SK-N-SH (cell line): ENCODE data around the gene ZDHHC24. TPM values are rescaled to one million over a fixed set of nuclear protein-coding genes. Genes with fewer than 3 reads are reported as not detected.

Experiments used
- CTCF ChIA-PET: fragments of 300-600, 350-600 bp; formaldehyde crosslinking; extraction: SDS; loops from one replicate; lab custom pipeline; 2021; lab: Yijun Ruan, JAX
- POLR2A ChIA-PET: fragments of 350-600 bp; sonication (Branson Sonifier 250); formaldehyde crosslinking; extraction: SDS; loops from one replicate; lab custom pipeline; 2020; ENCODE audit warnings: antibody characterized with exemption, inconsistent platforms; lab: Yijun Ruan, JAX
- DNase-seq: peaks from one replicate; pipeline ENCODE4 v3.0.0; 2012
- H2AFZ ChIP-seq: fragments of 200-600 bp; sonication (generic); 2 replicates; pipeline ENCODE4 v1.8.1; 2016; ENCODE audit warnings: antibody characterized with exemption, mild to moderate bottlenecking, low read depth
- H3F3A ChIP-seq: fragments of 200-600 bp; sonication (generic); replicated peaks from 2 replicates; pipeline ENCODE3; 2016; ENCODE audit warnings: antibody characterized with exemption, mild to moderate bottlenecking; ENCODE audit not compliant: insufficient read depth
- H3K27ac ChIP-seq, 2 experiments: fragments of 200-500 bp in 1 of 2; fragments of 200-600 bp in 1 of 2; sonication (Bioruptor generic) in 1 of 2; sonication (generic), shearing (Covaris generic) in 1 of 2; 2 replicates each; pipeline versions ENCODE4 v1.5.1 to v1.6.1; 2014 to 2016; ENCODE audit warnings: low read depth in 2 of 2, inconsistent platforms in 1 of 2, low read length in 1 of 2, mild to moderate bottlenecking in 1 of 2, mixed read lengths in 1 of 2
- H3K27me3 ChIP-seq: fragments of 200-600 bp; sonication (generic), shearing (Covaris generic); 2 replicates; pipeline ENCODE4 v1.6.1; 2016; ENCODE audit warnings: mixed run types; ENCODE audit not compliant: insufficient read depth
- H3K36me3 ChIP-seq, 2 experiments: fragments of 200-500 bp in 1 of 2; fragments of 200-600 bp in 1 of 2; sonication (Bioruptor generic) in 1 of 2; sonication (generic) in 1 of 2; replicated peaks in 1 of 2; 2 replicates each; pipeline versions ENCODE3 to v1.5.1; 2014 to 2016; ENCODE audit warnings: low read length in 1 of 2, mild to moderate bottlenecking in 1 of 2; ENCODE audit not compliant: insufficient read depth in 2 of 2, control insufficient read depth in 1 of 2
- H3K4me1 ChIP-seq, 2 experiments: fragments of 200-500 bp in 1 of 2; fragments of 200-600 bp in 1 of 2; sonication (Bioruptor generic) in 1 of 2; sonication (generic), shearing (Covaris generic) in 1 of 2; 2 replicates each; pipeline versions ENCODE4 v1.5.1 to v1.6.1; 2014 to 2016; ENCODE audit warnings: low read depth in 1 of 2, low read length in 1 of 2, mixed run types in 1 of 2; ENCODE audit not compliant: insufficient read depth in 2 of 2, control insufficient read depth in 1 of 2
- H3K4me2 ChIP-seq: fragments of 200-600 bp; sonication (generic), shearing (Covaris generic); 2 replicates; pipeline ENCODE4 v1.6.1; 2017; ENCODE audit warnings: mixed run types
- H3K4me3 ChIP-seq, 2 experiments: fragments of 200-500 bp in 1 of 2; fragments of 200-600 bp in 1 of 2; sonication (Bioruptor generic) in 1 of 2; sonication (generic), shearing (Covaris generic) in 1 of 2; 2 replicates each; pipeline versions ENCODE4 v1.5.1 to v1.8.1; 2014 to 2016; ENCODE audit warnings: low read depth in 2 of 2, inconsistent platforms in 1 of 2, low read length in 1 of 2, mild to moderate bottlenecking in 1 of 2, mixed read lengths in 1 of 2, moderate library complexity in 1 of 2
- H3K79me2 ChIP-seq: fragments of 200-600 bp; sonication (generic); 2 replicates; pipeline ENCODE4 v1.8.1; 2017; ENCODE audit warnings: mild to moderate bottlenecking; ENCODE audit not compliant: insufficient read depth
- H3K9ac ChIP-seq: fragments of 200-600 bp; sonication (generic); 2 replicates; pipeline ENCODE4 v1.6.1; 2017; ENCODE audit warnings: mixed run types
- H3K9me2 ChIP-seq: fragments of 200-600 bp; sonication (generic); 2 replicates; pipeline ENCODE4 v1.6.1; 2017; ENCODE audit warnings: mixed run types
- H3K9me3 ChIP-seq: fragments of 200-600 bp; sonication (generic); 2 replicates; pipeline ENCODE4 v1.6.1; 2017; ENCODE audit warnings: mixed run types, mild to moderate bottlenecking, moderate library complexity
- H4K20me1 ChIP-seq: fragments of 200-600 bp; sonication (generic); 2 replicates; pipeline ENCODE4 v1.6.1; 2017; ENCODE audit warnings: mild to moderate bottlenecking, mixed run types; ENCODE audit not compliant: insufficient read depth
- CHD2 ChIP-seq: fragments of 150-350 bp; IDR thresholded peaks from 2 replicates; pipeline ENCODE4 v1.6.1; 2018; ENCODE audit warnings: low read length; ENCODE audit not compliant: partially characterized antibody
- CTCF ChIP-seq: fragments of 200-600 bp; sonication (generic); IDR thresholded peaks from 2 replicates; pipeline ENCODE4 v1.6.1; 2017; ENCODE audit warnings: antibody characterized with exemption, mild to moderate bottlenecking, moderate library complexity
- ELF1 ChIP-seq: IDR thresholded peaks from 2 replicates; pipeline ENCODE4 v1.4.0; 2012
- EP300 ChIP-seq, 2 experiments: IDR thresholded peaks; 2 replicates each; pipeline versions ENCODE4 v1.4.0 to v1.6.1; 2012; ENCODE audit warnings: borderline replicate concordance in 1 of 2, low read depth in 1 of 2, low read length in 1 of 2
- EZH2phosphoT487 ChIP-seq: fragments of 200-600 bp; sonication (generic); IDR thresholded peaks from 2 replicates; pipeline ENCODE4 v1.6.1; 2017; ENCODE audit warnings: low read depth, mixed run types, mild to moderate bottlenecking, antibody characterized with exemption, moderate library complexity, borderline replicate concordance
- FOXJ3 ChIP-seq: sonication (generic); formaldehyde crosslinking; IDR thresholded peaks from 2 replicates; pipeline ENCODE4 v1.5.1; 2020; ENCODE audit warnings: mild to moderate bottlenecking, missing genetic modification reagents
- FOXM1 ChIP-seq: IDR thresholded peaks from 2 replicates; pipeline ENCODE4 v1.4.0; 2012; ENCODE audit warnings: low read depth, mild to moderate bottlenecking
- IRF3 ChIP-seq: fragments of 150-350 bp; IDR thresholded peaks from 2 replicates; pipeline ENCODE4 v1.6.1; 2016; ENCODE audit warnings: mild to moderate bottlenecking, low read depth, low read length
- MEF2A ChIP-seq: IDR thresholded peaks from 2 replicates; pipeline ENCODE4 v1.4.0; 2012; ENCODE audit warnings: low read depth, borderline replicate concordance
- MXI1 ChIP-seq: IDR thresholded peaks from 2 replicates; pipeline ENCODE4 v1.6.1; 2012; ENCODE audit warnings: mild to moderate bottlenecking, low read depth, low read length, improper control_type of control experiment
- NRF1 ChIP-seq: IDR thresholded peaks from 2 replicates; pipeline ENCODE4 v1.6.1; 2012; ENCODE audit warnings: low read depth, mild to moderate bottlenecking, low read length
- POLR2AphosphoS5 ChIP-seq: IDR thresholded peaks from 2 replicates; pipeline ENCODE4 v1.6.1; 2012; ENCODE audit warnings: low read depth, low read length
- RAD21 ChIP-seq: IDR thresholded peaks from 2 replicates; pipeline ENCODE4 v1.6.1; 2012; ENCODE audit warnings: mild to moderate bottlenecking, low read length
- RCOR1 ChIP-seq: fragments of 150-350 bp; IDR thresholded peaks from 2 replicates; pipeline ENCODE4 v1.6.1; 2017; ENCODE audit warnings: antibody characterized with exemption, low read length
- RFX5 ChIP-seq: IDR thresholded peaks from 2 replicates; pipeline ENCODE4 v1.6.1; 2012; ENCODE audit warnings: mild to moderate bottlenecking, improper control_type of control experiment, low read length
- RXRA ChIP-seq: IDR thresholded peaks from 2 replicates; pipeline ENCODE4 v1.4.0; 2012; ENCODE audit warnings: low read depth, mild to moderate bottlenecking, borderline replicate concordance
- SIN3A ChIP-seq: IDR thresholded peaks from 2 replicates; pipeline ENCODE4 v1.6.1; 2012; ENCODE audit warnings: low read depth, mild to moderate bottlenecking, low read length, moderate library complexity, borderline replicate concordance
- SMC3 ChIP-seq: IDR thresholded peaks from 2 replicates; pipeline ENCODE4 v1.6.1; 2012; ENCODE audit warnings: low read depth, low read length, improper control_type of control experiment
- USF2 ChIP-seq: fragments of 150-350 bp; IDR thresholded peaks from 2 replicates; pipeline ENCODE4 v1.6.1; 2017; ENCODE audit warnings: antibody characterized with exemption, low read length, low read depth, borderline replicate concordance
- YY1 ChIP-seq: IDR thresholded peaks from 2 replicates; pipeline ENCODE4 v1.4.0; 2012; ENCODE audit warnings: low read depth, mild to moderate bottlenecking
- WGBS: methylation state at CpG from one replicate; pipeline ENCODE4 v1.1.6; 2017; ENCODE audit warnings: low lambda C conversion rate; 5-methylcytosine and 5-hydroxymethylcytosine counted together
- polyA plus RNA-seq, 3 experiments: library from polyadenylated mRNA; depleted of rRNA; stranded (reverse); fragments of >200 nt; gene quantifications; 2 replicates each; pipeline ENCODE4 v1.2.3, GENCODE V29; 2012

Gene ZDHHC24
- polyA plus RNA-seq, 1 of the 3 experiments (the other 2 are of a cell fraction): 13.1 TPM

- Histone ChIP-seq H2AFZ (no peak overlapping the region), H3K36me3 (peaks cover 5 to 7% of the 10 kb centered on the region in 2 experiments), H3K27me3 (no peaks in the 10 kb centered on the region), H3K9me2 (no peaks in the 10 kb centered on the region), H3F3A (peaks cover 4% of the 10 kb centered on the region), H3K4me1 (peaks cover 5 to 10% of the 10 kb centered on the region in 2 experiments; a peak in 2 of 4 replicates), H3K79me2 (peaks cover 18% of the 10 kb centered on the region), H3K4me2 (no peak overlapping the region), H4K20me1 (no peaks in the 10 kb centered on the region), H3K4me3 (no peak overlapping the region), H3K9ac (no peak overlapping the region), H3K9me3 (no peaks in the 10 kb centered on the region), H3K27ac (no peak overlapping the region)
- ChIA-PET CTCF (interaction anchor here (1.1 to 1.8 kb wide), 3 partner anchors 30 to 170 kb away, joined by 3 to 6 read pairs (median 4); partner anchors contain the start of gene DPP3), POLR2A (no interaction called here)
- no peak for TF ChIP-seq RXRA
- no peak for TF ChIP-seq MXI1
- TF ChIP-seq MEF2A: no peak
- TF ChIP-seq ELF1: no peak
- TF ChIP-seq CTCF: no peak
- no peak for TF ChIP-seq YY1
- TF ChIP-seq RAD21: no peak
- no peak for TF ChIP-seq SMC3
- no peak for TF ChIP-seq FOXM1
- no peak for TF ChIP-seq NRF1
- TF ChIP-seq SIN3A: no peak
- no peak for TF ChIP-seq EZH2phosphoT487
- no peak for TF ChIP-seq RFX5
- no peak for TF ChIP-seq FOXJ3
- no peak for TF ChIP-seq USF2
- TF ChIP-seq RCOR1: no peak
- TF ChIP-seq IRF3: no peak
- TF ChIP-seq EP300 (IDR thresholded peaks at IDR 0.05; ENCODE audit: borderline replicate concordance in 1 of 2, low read depth in 1 of 2, low read length in 1 of 2): no peak
- no peak for TF ChIP-seq CHD2
- TF ChIP-seq POLR2AphosphoS5: no peak
- no peak for DNase-seq
- WGBS: 81% methylated on average over 6 of the region's 7 CpGs
Observed at GRCh38 chr11:66509131-66509561, 36.7 kb downstream of the ZDHHC24 start.
